ENCODE measurements around the gene BCAR3. TPM values are rescaled to one million over a fixed set of nuclear protein-coding genes. Genes with fewer than 3 reads are reported as not detected.
A peak's percentile ranks its signal among the peaks of the same experiment; 100 is the strongest.

Gene BCAR3
- total RNA-seq, 1 donor from 2014 or later = 41.0 TPM

- H3K27me3 ChIP-seq = no peaks in the 10 kb centered on the region
- no peak overlapping the region for H3K27ac ChIP-seq
- TF ChIP-seq CTCF (IDR thresholded peaks at IDR 0.05) = no peak
- H3K9me3 ChIP-seq = no peaks in the 10 kb centered on the region
- H3K4me3 ChIP-seq = no peak overlapping the region
- DNase-seq (ENCODE audit: low spot score in 2 of 2) = no peak
- intact Hi-C loops (cut with DNase I) = no loop called here
- H3K4me1 ChIP-seq = peaks cover 14 to 53% of the 10 kb centered on the region in 2 donors
- H3K36me3 ChIP-seq = peaks cover 0 to 9% of the 10 kb centered on the region in 2 donors
Measured at GRCh38 chr1:93671099-93671621, 10.5 kb downstream of the BCAR3 start.

GRCh38 chr1:93670141-93670540 is 11.5 kb downstream of the BCAR3 start:
- no peaks in the 10 kb centered on the region for H3K9me3 ChIP-seq
- H3K4me1 ChIP-seq = peaks cover 14 to 55% of the 10 kb centered on the region in 2 donors
- peak in 1 of 2 donors; percentile 69 for DNase-seq (ENCODE audit: low spot score in 2 of 2)
- intact Hi-C loops (cut with DNase I) = no loop called here
- H3K4me3 ChIP-seq = no peak overlapping the region
- no peak for TF ChIP-seq CTCF (IDR thresholded peaks at IDR 0.05)
- peaks cover 0 to 9% of the 10 kb centered on the region in 2 donors for H3K36me3 ChIP-seq
- H3K27me3 ChIP-seq = no peaks in the 10 kb centered on the region
- H3K27ac ChIP-seq = no peak overlapping the region

GRCh38 chr1:93669369-93669768 is 12.3 kb downstream of the BCAR3 start:
- intact Hi-C loops (cut with DNase I) = no loop called here
- H3K9me3 ChIP-seq = no peaks in the 10 kb centered on the region
- no peaks in the 10 kb centered on the region for H3K27me3 ChIP-seq
- peaks cover 0 to 9% of the 10 kb centered on the region in 2 donors for H3K36me3 ChIP-seq
- no peak for DNase-seq (ENCODE audit: low spot score in 2 of 2)
- H3K27ac ChIP-seq = no peak overlapping the region
- H3K4me1 ChIP-seq = peaks cover 20 to 54% of the 10 kb centered on the region in 2 donors
- no peak overlapping the region for H3K4me3 ChIP-seq
- TF ChIP-seq CTCF (IDR thresholded peaks at IDR 0.05) = no peak

GRCh38 chr1:93668951-93669350 is 12.7 kb downstream of the BCAR3 start:
- H3K27ac ChIP-seq = no peak overlapping the region
- TF ChIP-seq CTCF (IDR thresholded peaks at IDR 0.05) = no peak
- no peak for DNase-seq (ENCODE audit: low spot score in 2 of 2)
- H3K27me3 ChIP-seq = no peaks in the 10 kb centered on the region
- H3K9me3 ChIP-seq = no peaks in the 10 kb centered on the region
- no peak overlapping the region for H3K4me3 ChIP-seq
- peaks cover 0 to 9% of the 10 kb centered on the region in 2 donors for H3K36me3 ChIP-seq
- peaks cover 20 to 51% of the 10 kb centered on the region in 2 donors for H3K4me1 ChIP-seq
- intact Hi-C loops (cut with DNase I) = no loop called here

- Histone ChIP-seq H3K9me3 (no peaks in the 10 kb centered on the region), H3K4me3 (no peak overlapping the region), H3K27ac (no peak overlapping the region), H3K4me1 (peaks cover 17 to 51% of the 10 kb centered on the region in 2 donors), H3K36me3 (peaks cover 0 to 9% of the 10 kb centered on the region in 2 donors), H3K27me3 (no peaks in the 10 kb centered on the region)
- TF ChIP-seq CTCF (IDR thresholded peaks at IDR 0.05) = no peak
- no peak for DNase-seq (ENCODE audit: low spot score in 2 of 2)
- intact Hi-C loops (cut with DNase I) = no loop called here
Measured at GRCh38 chr1:93668121-93668520, 13.5 kb downstream of the BCAR3 start.

GRCh38 chr1:93667642-93668041 is 14.0 kb downstream of the BCAR3 start:
- Histone ChIP-seq H3K4me3 (no peak overlapping the region), H3K27me3 (no peaks in the 10 kb centered on the region), H3K4me1 (peaks cover 12 to 51% of the 10 kb centered on the region in 2 donors), H3K9me3 (no peaks in the 10 kb centered on the region), H3K27ac (no peak overlapping the region), H3K36me3 (peaks cover 0 to 9% of the 10 kb centered on the region in 2 donors)
- intact Hi-C loops (cut with DNase I) = no loop called here
- no peak for TF ChIP-seq CTCF (IDR thresholded peaks at IDR 0.05)
- DNase-seq (ENCODE audit: low spot score in 2 of 2) = no peak
